WTC11 (cell line): ENCODE measurements around the gene SCAF4. TPM values are rescaled to one million over a fixed set of nuclear protein-coding genes. Genes with fewer than 3 reads are reported as not detected.

Experiments used
- ATAC-seq: fragments of 200-7000 bp; cut with Tn5 transposase; 2 replicates; pipeline ENCODE4 v1.10.0; 2021; ENCODE audit warnings: mild to moderate bottlenecking, moderate library complexity
- CTCF ChIA-PET: fragments of 300-600 bp; sonication (Branson Sonifier 250); formaldehyde crosslinking; loops from one replicate; lab custom pipeline; 2021; ENCODE audit warnings: antibody characterized with exemption; lab: Charles Lee
- POLR2A ChIA-PET: fragments of 350-600 bp; sonication (Branson Sonifier 250); formaldehyde crosslinking; loops from one replicate; lab custom pipeline; 2021; ENCODE audit warnings: antibody characterized with exemption; lab: Charles Lee
- DNase-seq: peaks from one replicate; pipeline ENCODE4 v3.0.0; 2021; ENCODE audit warnings: low spot score
- H3K27ac Mint-ChIP-seq: 2 replicates; pipeline ENCODE4 v1.8.0; 2021; ENCODE audit warnings: mixed read lengths
- H3K27me3 Mint-ChIP-seq: 2 replicates; pipeline ENCODE4 v1.8.0; 2021; ENCODE audit warnings: low read depth, mild to moderate bottlenecking, moderate library complexity, mixed read lengths
- H3K36me3 Mint-ChIP-seq: 2 replicates; pipeline ENCODE4 v1.8.0; 2021; ENCODE audit warnings: mixed read lengths
- H3K4me1 Mint-ChIP-seq: 2 replicates; pipeline ENCODE4 v1.8.0; 2022; ENCODE audit warnings: mixed read lengths
- H3K4me3 Mint-ChIP-seq: 2 replicates; pipeline ENCODE4 v1.8.0; 2021; ENCODE audit warnings: mild to moderate bottlenecking, moderate library complexity, mixed read lengths
- H3K9me3 Mint-ChIP-seq: 2 replicates; pipeline ENCODE4 v1.8.0; 2021; ENCODE audit warnings: mixed read lengths
- CBFB ChIP-seq: sonication (generic); formaldehyde crosslinking; IDR thresholded peaks from 2 replicates; pipeline ENCODE4 v1.8.1; 2022; ENCODE audit warnings: mild to moderate bottlenecking, low read depth, missing genetic modification reagents
- ELF4 ChIP-seq: sonication (generic); formaldehyde crosslinking; IDR thresholded peaks from 2 replicates; pipeline ENCODE4 v1.8.1; 2022; ENCODE audit warnings: low read depth, mild to moderate bottlenecking, moderate library complexity, missing genetic modification reagents
- ETV6 ChIP-seq: sonication (generic); formaldehyde crosslinking; IDR thresholded peaks from 2 replicates; pipeline ENCODE4 v1.8.1; 2022; ENCODE audit warnings: mild to moderate bottlenecking, missing genetic modification reagents
- FOXK1 ChIP-seq: sonication (generic); formaldehyde crosslinking; IDR thresholded peaks from 2 replicates; pipeline ENCODE4 v1.8.0; 2022; ENCODE audit warnings: mild to moderate bottlenecking, moderate library complexity, missing genetic modification reagents
- GABPB1 ChIP-seq: sonication (generic); formaldehyde crosslinking; IDR thresholded peaks from 2 replicates; pipeline ENCODE4 v1.8.1; 2023; ENCODE audit warnings: mild to moderate bottlenecking, missing genetic modification reagents
- GRHL2 ChIP-seq: fragments of 250-450 bp; sonication (Bioruptor Pico); IDR thresholded peaks from 2 replicates; pipeline ENCODE4 v1.8.0; 2022; ENCODE audit warnings: mild to moderate bottlenecking, moderate library complexity; ENCODE audit not compliant: insufficient replicate concordance, severe bottlenecking
- HMGA2 ChIP-seq: fragments of 250-450 bp; sonication (Bioruptor Pico); IDR thresholded peaks from 2 replicates; pipeline ENCODE4 v1.4.0; 2021; ENCODE audit warnings: mild to moderate bottlenecking, moderate library complexity
- JAZF1 ChIP-seq: fragments of 250-450 bp; sonication (Bioruptor Pico); IDR thresholded peaks from 2 replicates; pipeline ENCODE4 v1.9.0; 2021; ENCODE audit warnings: moderate library complexity, mild to moderate bottlenecking, inconsistent platforms
- MXD4 ChIP-seq: fragments of 250-450 bp; sonication (Bioruptor Pico); IDR thresholded peaks from 2 replicates; pipeline ENCODE4 v1.8.0; 2021; ENCODE audit warnings: mild to moderate bottlenecking, moderate library complexity, borderline replicate concordance
- NFE2L1 ChIP-seq: sonication (generic); formaldehyde crosslinking; IDR thresholded peaks from 2 replicates; pipeline ENCODE4 v1.8.1; 2023; ENCODE audit warnings: missing genetic modification reagents
- NR3C1 ChIP-seq: sonication (generic); formaldehyde crosslinking; conservative IDR thresholded peaks from 2 replicates; pipeline ENCODE4 v1.8.1; 2023; ENCODE audit warnings: low read depth, mild to moderate bottlenecking, missing genetic modification reagents
- RORB ChIP-seq: fragments of 250-450 bp; sonication (Bioruptor Pico); IDR thresholded peaks from 2 replicates; pipeline ENCODE4 v1.9.0; 2021; ENCODE audit warnings: mild to moderate bottlenecking
- SMAD3 ChIP-seq: sonication (generic); formaldehyde crosslinking; IDR thresholded peaks from 2 replicates; pipeline ENCODE4 v1.8.0; 2022; ENCODE audit warnings: missing genetic modification reagents, mild to moderate bottlenecking, borderline replicate concordance
- TEAD4 ChIP-seq: sonication (generic); formaldehyde crosslinking; IDR thresholded peaks from 2 replicates; pipeline ENCODE4 v1.8.0; 2022; ENCODE audit warnings: mild to moderate bottlenecking, missing genetic modification reagents
- ZNF232 ChIP-seq: sonication (generic); formaldehyde crosslinking; IDR thresholded peaks from 2 replicates; pipeline ENCODE4 v1.8.0; 2022; ENCODE audit warnings: mild to moderate bottlenecking, missing genetic modification reagents
- total RNA-seq: library from RNA; stranded (reverse); gene quantifications from 3 replicates; pipeline ENCODE4 v1.2.3, GENCODE V29; 2021
- TF ChIP-seq, protein P1 (sequence below): sonication (generic); formaldehyde crosslinking; IDR thresholded peaks from 2 replicates; pipeline ENCODE4 v1.8.0; 2022; ENCODE audit warnings: mild to moderate bottlenecking, missing genetic modification reagents
- TF ChIP-seq, protein P2 (sequence below): sonication (generic); formaldehyde crosslinking; IDR thresholded peaks from 2 replicates; pipeline ENCODE4 v1.8.1; 2022; ENCODE audit warnings: low read depth, mild to moderate bottlenecking, moderate library complexity, missing genetic modification reagents, borderline replicate concordance
- TF ChIP-seq, protein P3 (sequence below): sonication (generic); formaldehyde crosslinking; conservative IDR thresholded peaks from 2 replicates; pipeline ENCODE4 v1.8.1; 2022; ENCODE audit warnings: mild to moderate bottlenecking, missing genetic modification reagents
- TF ChIP-seq, protein P4 (sequence below): sonication (generic); formaldehyde crosslinking; IDR thresholded peaks from 2 replicates; pipeline ENCODE4 v1.8.1; 2023; ENCODE audit warnings: mild to moderate bottlenecking, missing genetic modification reagents, borderline replicate concordance
- TF ChIP-seq, protein P5 (sequence below): sonication (generic); formaldehyde crosslinking; IDR thresholded peaks from 2 replicates; pipeline ENCODE4 v1.8.0; 2022; ENCODE audit warnings: missing genetic modification reagents
- TF ChIP-seq, protein P6 (sequence below): sonication (generic); formaldehyde crosslinking; IDR thresholded peaks from 2 replicates; pipeline ENCODE4 v1.8.1; 2023; ENCODE audit warnings: mild to moderate bottlenecking, missing genetic modification reagents, moderate library complexity
- TF ChIP-seq, protein P7 (sequence below): fragments of 250-450 bp; sonication (Bioruptor Pico); IDR thresholded peaks from 2 replicates; pipeline ENCODE4 v1.9.0; 2021; ENCODE audit warnings: moderate library complexity, mild to moderate bottlenecking, inconsistent platforms, borderline replicate concordance

SCAF4 gene
- total RNA-seq, 1 experiment from 2014 or later = 54.0 TPM

DNA sequence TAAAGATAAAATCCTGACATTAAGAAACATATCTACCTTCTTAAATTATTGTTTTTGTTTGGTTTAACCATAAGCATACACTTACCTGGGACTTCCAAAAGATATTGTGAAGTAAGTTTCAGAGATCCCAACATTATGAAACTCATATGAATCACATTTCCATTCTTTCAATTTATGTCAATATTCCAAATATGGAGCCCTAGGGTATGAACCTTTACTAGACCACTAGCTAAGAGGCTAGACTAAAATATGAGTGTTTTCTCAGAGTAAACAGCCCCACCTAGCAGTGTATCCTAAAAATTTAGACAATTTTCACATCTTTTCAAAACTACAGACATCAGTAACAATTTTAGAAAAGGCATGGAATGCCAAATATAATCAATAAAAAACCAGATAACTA lies 24.4 kb downstream of the SCAF4 start:
- TF ChIP-seq, protein P1, sequence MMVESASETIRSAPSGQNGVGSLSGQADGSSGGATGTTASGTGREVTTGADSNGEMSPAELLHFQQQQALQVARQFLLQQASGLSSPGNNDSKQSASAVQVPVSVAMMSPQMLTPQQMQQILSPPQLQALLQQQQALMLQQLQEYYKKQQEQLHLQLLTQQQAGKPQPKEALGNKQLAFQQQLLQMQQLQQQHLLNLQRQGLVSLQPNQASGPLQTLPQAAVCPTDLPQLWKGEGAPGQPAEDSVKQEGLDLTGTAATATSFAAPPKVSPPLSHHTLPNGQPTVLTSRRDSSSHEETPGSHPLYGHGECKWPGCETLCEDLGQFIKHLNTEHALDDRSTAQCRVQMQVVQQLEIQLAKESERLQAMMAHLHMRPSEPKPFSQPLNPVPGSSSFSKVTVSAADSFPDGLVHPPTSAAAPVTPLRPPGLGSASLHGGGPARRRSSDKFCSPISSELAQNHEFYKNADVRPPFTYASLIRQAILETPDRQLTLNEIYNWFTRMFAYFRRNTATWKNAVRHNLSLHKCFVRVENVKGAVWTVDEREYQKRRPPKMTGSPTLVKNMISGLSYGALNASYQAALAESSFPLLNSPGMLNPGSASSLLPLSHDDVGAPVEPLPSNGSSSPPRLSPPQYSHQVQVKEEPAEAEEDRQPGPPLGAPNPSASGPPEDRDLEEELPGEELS (CRISPR knock-in tag) = no peak
- no peak for TF ChIP-seq FOXK1 (CRISPR knock-in tag)
- no peak for TF ChIP-seq ELF4 (CRISPR knock-in tag)
- no peak for TF ChIP-seq GABPB1
- no peak for TF ChIP-seq GRHL2 (CRISPR knock-in tag)
- TF ChIP-seq, protein P2, sequence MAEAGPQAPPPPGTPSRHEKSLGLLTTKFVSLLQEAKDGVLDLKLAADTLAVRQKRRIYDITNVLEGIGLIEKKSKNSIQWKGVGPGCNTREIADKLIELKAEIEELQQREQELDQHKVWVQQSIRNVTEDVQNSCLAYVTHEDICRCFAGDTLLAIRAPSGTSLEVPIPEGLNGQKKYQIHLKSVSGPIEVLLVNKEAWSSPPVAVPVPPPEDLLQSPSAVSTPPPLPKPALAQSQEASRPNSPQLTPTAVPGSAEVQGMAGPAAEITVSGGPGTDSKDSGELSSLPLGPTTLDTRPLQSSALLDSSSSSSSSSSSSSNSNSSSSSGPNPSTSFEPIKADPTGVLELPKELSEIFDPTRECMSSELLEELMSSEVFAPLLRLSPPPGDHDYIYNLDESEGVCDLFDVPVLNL (CRISPR knock-in tag) = no peak
- TF ChIP-seq ETV6 (CRISPR knock-in tag) = no peak
- peaks cover 12% of the 10 kb centered on the region for H3K36me3 Mint-ChIP-seq
- H3K27ac Mint-ChIP-seq = no peak overlapping the region
- H3K4me3 Mint-ChIP-seq = no peak overlapping the region
- DNase-seq (no peak), ATAC-seq (no peak)
- CTCF ChIA-PET = no interaction called here
- H3K9me3 Mint-ChIP-seq = no peaks in the 10 kb centered on the region
- no peaks in the 10 kb centered on the region for H3K27me3 Mint-ChIP-seq
- POLR2A ChIA-PET = no interaction called here
- H3K4me1 Mint-ChIP-seq = peaks cover 48% of the 10 kb centered on the region

DNA sequence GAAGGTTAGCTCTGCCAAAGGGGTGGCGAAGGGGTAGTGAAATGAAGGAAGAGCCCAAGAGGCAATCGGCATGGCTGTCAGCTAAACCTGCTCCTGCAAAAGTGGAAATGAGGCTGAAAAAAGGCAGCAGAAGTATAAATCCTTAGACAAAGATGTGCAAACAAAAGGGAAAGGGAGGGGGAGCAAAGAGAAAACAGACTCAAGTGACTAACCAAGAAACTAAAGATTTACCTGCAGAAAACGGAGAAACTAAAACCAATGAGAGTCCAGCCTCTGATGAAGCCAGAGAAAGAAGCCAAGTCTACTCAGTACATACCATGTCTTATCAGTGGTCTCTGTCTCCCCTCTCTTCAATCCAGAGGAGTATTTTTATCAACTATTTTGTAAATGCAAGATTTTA lies 25.4 kb downstream of the SCAF4 start:
- ChIA-PET CTCF (interaction anchor here (1.0 kb wide), 1 partner anchor 13 kb away, joined by 3 read pairs; no protein-coding TSS in a partner anchor), POLR2A (no interaction called here)
- Mint-ChIP-seq H3K36me3 (peaks cover 22% of the 10 kb centered on the region), H3K4me1 (peaks cover 42% of the 10 kb centered on the region), H3K27ac (peak overlapping the region; percentile 75; the same call in 1 of the 2 replicates), H3K4me3 (no peak overlapping the region), H3K9me3 (no peaks in the 10 kb centered on the region), H3K27me3 (no peaks in the 10 kb centered on the region)
- TF ChIP-seq SMAD3 (CRISPR knock-in tag) (no peak), NFE2L1 (CRISPR knock-in tag) (no peak), RORB (CRISPR knock-in tag) (no peak), GRHL2 (CRISPR knock-in tag) (no peak), JAZF1 (CRISPR knock-in tag) (no peak), ZNF232 (no peak), TEAD4 (CRISPR knock-in tag) (no peak), CBFB (CRISPR knock-in tag) (no peak), HMGA2 (no peak), NR3C1 (CRISPR knock-in tag) (no peak), MXD4 (CRISPR knock-in tag) (no peak)
- TF ChIP-seq, protein P3, sequence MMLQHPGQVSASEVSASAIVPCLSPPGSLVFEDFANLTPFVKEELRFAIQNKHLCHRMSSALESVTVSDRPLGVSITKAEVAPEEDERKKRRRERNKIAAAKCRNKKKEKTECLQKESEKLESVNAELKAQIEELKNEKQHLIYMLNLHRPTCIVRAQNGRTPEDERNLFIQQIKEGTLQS = no peak
- TF ChIP-seq, protein P4, sequence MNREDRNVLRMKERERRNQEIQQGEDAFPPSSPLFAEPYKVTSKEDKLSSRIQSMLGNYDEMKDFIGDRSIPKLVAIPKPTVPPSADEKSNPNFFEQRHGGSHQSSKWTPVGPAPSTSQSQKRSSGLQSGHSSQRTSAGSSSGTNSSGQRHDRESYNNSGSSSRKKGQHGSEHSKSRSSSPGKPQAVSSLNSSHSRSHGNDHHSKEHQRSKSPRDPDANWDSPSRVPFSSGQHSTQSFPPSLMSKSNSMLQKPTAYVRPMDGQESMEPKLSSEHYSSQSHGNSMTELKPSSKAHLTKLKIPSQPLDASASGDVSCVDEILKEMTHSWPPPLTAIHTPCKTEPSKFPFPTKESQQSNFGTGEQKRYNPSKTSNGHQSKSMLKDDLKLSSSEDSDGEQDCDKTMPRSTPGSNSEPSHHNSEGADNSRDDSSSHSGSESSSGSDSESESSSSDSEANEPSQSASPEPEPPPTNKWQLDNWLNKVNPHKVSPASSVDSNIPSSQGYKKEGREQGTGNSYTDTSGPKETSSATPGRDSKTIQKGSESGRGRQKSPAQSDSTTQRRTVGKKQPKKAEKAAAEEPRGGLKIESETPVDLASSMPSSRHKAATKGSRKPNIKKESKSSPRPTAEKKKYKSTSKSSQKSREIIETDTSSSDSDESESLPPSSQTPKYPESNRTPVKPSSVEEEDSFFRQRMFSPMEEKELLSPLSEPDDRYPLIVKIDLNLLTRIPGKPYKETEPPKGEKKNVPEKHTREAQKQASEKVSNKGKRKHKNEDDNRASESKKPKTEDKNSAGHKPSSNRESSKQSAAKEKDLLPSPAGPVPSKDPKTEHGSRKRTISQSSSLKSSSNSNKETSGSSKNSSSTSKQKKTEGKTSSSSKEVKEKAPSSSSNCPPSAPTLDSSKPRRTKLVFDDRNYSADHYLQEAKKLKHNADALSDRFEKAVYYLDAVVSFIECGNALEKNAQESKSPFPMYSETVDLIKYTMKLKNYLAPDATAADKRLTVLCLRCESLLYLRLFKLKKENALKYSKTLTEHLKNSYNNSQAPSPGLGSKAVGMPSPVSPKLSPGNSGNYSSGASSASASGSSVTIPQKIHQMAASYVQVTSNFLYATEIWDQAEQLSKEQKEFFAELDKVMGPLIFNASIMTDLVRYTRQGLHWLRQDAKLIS (CRISPR knock-in tag) = no peak
- TF ChIP-seq, protein P5, sequence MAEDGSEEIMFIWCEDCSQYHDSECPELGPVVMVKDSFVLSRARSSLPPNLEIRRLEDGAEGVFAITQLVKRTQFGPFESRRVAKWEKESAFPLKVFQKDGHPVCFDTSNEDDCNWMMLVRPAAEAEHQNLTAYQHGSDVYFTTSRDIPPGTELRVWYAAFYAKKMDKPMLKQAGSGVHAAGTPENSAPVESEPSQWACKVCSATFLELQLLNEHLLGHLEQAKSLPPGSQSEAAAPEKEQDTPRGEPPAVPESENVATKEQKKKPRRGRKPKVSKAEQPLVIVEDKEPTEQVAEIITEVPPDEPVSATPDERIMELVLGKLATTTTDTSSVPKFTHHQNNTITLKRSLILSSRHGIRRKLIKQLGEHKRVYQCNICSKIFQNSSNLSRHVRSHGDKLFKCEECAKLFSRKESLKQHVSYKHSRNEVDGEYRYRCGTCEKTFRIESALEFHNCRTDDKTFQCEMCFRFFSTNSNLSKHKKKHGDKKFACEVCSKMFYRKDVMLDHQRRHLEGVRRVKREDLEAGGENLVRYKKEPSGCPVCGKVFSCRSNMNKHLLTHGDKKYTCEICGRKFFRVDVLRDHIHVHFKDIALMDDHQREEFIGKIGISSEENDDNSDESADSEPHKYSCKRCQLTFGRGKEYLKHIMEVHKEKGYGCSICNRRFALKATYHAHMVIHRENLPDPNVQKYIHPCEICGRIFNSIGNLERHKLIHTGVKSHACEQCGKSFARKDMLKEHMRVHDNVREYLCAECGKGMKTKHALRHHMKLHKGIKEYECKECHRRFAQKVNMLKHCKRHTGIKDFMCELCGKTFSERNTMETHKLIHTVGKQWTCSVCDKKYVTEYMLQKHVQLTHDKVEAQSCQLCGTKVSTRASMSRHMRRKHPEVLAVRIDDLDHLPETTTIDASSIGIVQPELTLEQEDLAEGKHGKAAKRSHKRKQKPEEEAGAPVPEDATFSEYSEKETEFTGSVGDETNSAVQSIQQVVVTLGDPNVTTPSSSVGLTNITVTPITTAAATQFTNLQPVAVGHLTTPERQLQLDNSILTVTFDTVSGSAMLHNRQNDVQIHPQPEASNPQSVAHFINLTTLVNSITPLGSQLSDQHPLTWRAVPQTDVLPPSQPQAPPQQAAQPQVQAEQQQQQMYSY (CRISPR knock-in tag) = no peak
- TF ChIP-seq, protein P6, sequence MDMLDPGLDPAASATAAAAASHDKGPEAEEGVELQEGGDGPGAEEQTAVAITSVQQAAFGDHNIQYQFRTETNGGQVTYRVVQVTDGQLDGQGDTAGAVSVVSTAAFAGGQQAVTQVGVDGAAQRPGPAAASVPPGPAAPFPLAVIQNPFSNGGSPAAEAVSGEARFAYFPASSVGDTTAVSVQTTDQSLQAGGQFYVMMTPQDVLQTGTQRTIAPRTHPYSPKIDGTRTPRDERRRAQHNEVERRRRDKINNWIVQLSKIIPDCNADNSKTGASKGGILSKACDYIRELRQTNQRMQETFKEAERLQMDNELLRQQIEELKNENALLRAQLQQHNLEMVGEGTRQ (CRISPR knock-in tag) = no peak
- TF ChIP-seq, protein P7, sequence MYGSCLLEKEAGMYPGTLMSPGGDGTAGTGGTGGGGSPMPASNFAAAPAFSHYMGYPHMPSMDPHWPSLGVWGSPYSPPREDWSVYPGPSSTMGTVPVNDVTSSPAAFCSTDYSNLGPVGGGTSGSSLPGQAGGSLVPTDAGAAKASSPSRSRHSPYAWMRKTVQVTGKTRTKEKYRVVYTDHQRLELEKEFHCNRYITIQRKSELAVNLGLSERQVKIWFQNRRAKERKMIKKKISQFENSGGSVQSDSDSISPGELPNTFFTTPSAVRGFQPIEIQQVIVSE (CRISPR knock-in tag) = no peak
- no peak for DNase-seq
- peak; percentile 43; the same call in 1 of the 2 replicates for ATAC-seq
